SK-N-SH (cell line): ENCODE measurements around the gene CGGBP1. TPM values are rescaled to one million over a fixed set of nuclear protein-coding genes. Genes with fewer than 3 reads are reported as not detected.

ENCODE experiments used
- CTCF ChIA-PET: fragments of 300-600, 350-600 bp; formaldehyde crosslinking; extraction: SDS; loops from one replicate; lab custom pipeline; 2021; lab: Yijun Ruan, JAX
- POLR2A ChIA-PET: fragments of 350-600 bp; sonication (Branson Sonifier 250); formaldehyde crosslinking; extraction: SDS; loops from one replicate; lab custom pipeline; 2020; ENCODE audit warnings: antibody characterized with exemption, inconsistent platforms; lab: Yijun Ruan, JAX
- DNase-seq: peaks from one replicate; pipeline ENCODE4 v3.0.0; 2012
- H2AFZ ChIP-seq: fragments of 200-600 bp; sonication (generic); 2 replicates; pipeline ENCODE4 v1.8.1; 2016; ENCODE audit warnings: antibody characterized with exemption, mild to moderate bottlenecking, low read depth
- H3F3A ChIP-seq: fragments of 200-600 bp; sonication (generic); replicated peaks from 2 replicates; pipeline ENCODE3; 2016; ENCODE audit warnings: antibody characterized with exemption, mild to moderate bottlenecking; ENCODE audit not compliant: insufficient read depth
- H3K27ac ChIP-seq, 2 experiments: fragments of 200-500 bp in 1 of 2; fragments of 200-600 bp in 1 of 2; sonication (Bioruptor generic) in 1 of 2; sonication (generic), shearing (Covaris generic) in 1 of 2; 2 replicates each; pipeline versions ENCODE4 v1.5.1 to v1.6.1; 2014 to 2016; ENCODE audit warnings: low read depth in 2 of 2, inconsistent platforms in 1 of 2, low read length in 1 of 2, mild to moderate bottlenecking in 1 of 2, mixed read lengths in 1 of 2
- H3K27me3 ChIP-seq: fragments of 200-600 bp; sonication (generic), shearing (Covaris generic); 2 replicates; pipeline ENCODE4 v1.6.1; 2016; ENCODE audit warnings: mixed run types; ENCODE audit not compliant: insufficient read depth
- H3K36me3 ChIP-seq, 2 experiments: fragments of 200-500 bp in 1 of 2; fragments of 200-600 bp in 1 of 2; sonication (Bioruptor generic) in 1 of 2; sonication (generic) in 1 of 2; replicated peaks in 1 of 2; 2 replicates each; pipeline versions ENCODE3 to v1.5.1; 2014 to 2016; ENCODE audit warnings: low read length in 1 of 2, mild to moderate bottlenecking in 1 of 2; ENCODE audit not compliant: insufficient read depth in 2 of 2, control insufficient read depth in 1 of 2
- H3K4me1 ChIP-seq, 2 experiments: fragments of 200-500 bp in 1 of 2; fragments of 200-600 bp in 1 of 2; sonication (Bioruptor generic) in 1 of 2; sonication (generic), shearing (Covaris generic) in 1 of 2; 2 replicates each; pipeline versions ENCODE4 v1.5.1 to v1.6.1; 2014 to 2016; ENCODE audit warnings: low read depth in 1 of 2, low read length in 1 of 2, mixed run types in 1 of 2; ENCODE audit not compliant: insufficient read depth in 2 of 2, control insufficient read depth in 1 of 2
- H3K4me2 ChIP-seq: fragments of 200-600 bp; sonication (generic), shearing (Covaris generic); 2 replicates; pipeline ENCODE4 v1.6.1; 2017; ENCODE audit warnings: mixed run types
- H3K4me3 ChIP-seq, 2 experiments: fragments of 200-500 bp in 1 of 2; fragments of 200-600 bp in 1 of 2; sonication (Bioruptor generic) in 1 of 2; sonication (generic), shearing (Covaris generic) in 1 of 2; 2 replicates each; pipeline versions ENCODE4 v1.5.1 to v1.8.1; 2014 to 2016; ENCODE audit warnings: low read depth in 2 of 2, inconsistent platforms in 1 of 2, low read length in 1 of 2, mild to moderate bottlenecking in 1 of 2, mixed read lengths in 1 of 2, moderate library complexity in 1 of 2
- H3K79me2 ChIP-seq: fragments of 200-600 bp; sonication (generic); 2 replicates; pipeline ENCODE4 v1.8.1; 2017; ENCODE audit warnings: mild to moderate bottlenecking; ENCODE audit not compliant: insufficient read depth
- H3K9ac ChIP-seq: fragments of 200-600 bp; sonication (generic); 2 replicates; pipeline ENCODE4 v1.6.1; 2017; ENCODE audit warnings: mixed run types
- H3K9me2 ChIP-seq: fragments of 200-600 bp; sonication (generic); 2 replicates; pipeline ENCODE4 v1.6.1; 2017; ENCODE audit warnings: mixed run types
- H3K9me3 ChIP-seq: fragments of 200-600 bp; sonication (generic); 2 replicates; pipeline ENCODE4 v1.6.1; 2017; ENCODE audit warnings: mixed run types, mild to moderate bottlenecking, moderate library complexity
- H4K20me1 ChIP-seq: fragments of 200-600 bp; sonication (generic); 2 replicates; pipeline ENCODE4 v1.6.1; 2017; ENCODE audit warnings: mild to moderate bottlenecking, mixed run types; ENCODE audit not compliant: insufficient read depth
- CHD2 ChIP-seq: fragments of 150-350 bp; IDR thresholded peaks from 2 replicates; pipeline ENCODE4 v1.6.1; 2018; ENCODE audit warnings: low read length; ENCODE audit not compliant: partially characterized antibody
- ELF1 ChIP-seq: IDR thresholded peaks from 2 replicates; pipeline ENCODE4 v1.4.0; 2012
- EP300 ChIP-seq, 2 experiments: IDR thresholded peaks; 2 replicates each; pipeline versions ENCODE4 v1.4.0 to v1.6.1; 2012; ENCODE audit warnings: borderline replicate concordance in 1 of 2, low read depth in 1 of 2, low read length in 1 of 2
- FOSL2 ChIP-seq: IDR thresholded peaks from 2 replicates; pipeline ENCODE4 v1.4.0; 2012; ENCODE audit warnings: low read depth, mild to moderate bottlenecking, moderate library complexity, borderline replicate concordance
- FOXJ3 ChIP-seq: sonication (generic); formaldehyde crosslinking; IDR thresholded peaks from 2 replicates; pipeline ENCODE4 v1.5.1; 2020; ENCODE audit warnings: mild to moderate bottlenecking, missing genetic modification reagents
- FOXM1 ChIP-seq: IDR thresholded peaks from 2 replicates; pipeline ENCODE4 v1.4.0; 2012; ENCODE audit warnings: low read depth, mild to moderate bottlenecking
- IRF3 ChIP-seq: fragments of 150-350 bp; IDR thresholded peaks from 2 replicates; pipeline ENCODE4 v1.6.1; 2016; ENCODE audit warnings: mild to moderate bottlenecking, low read depth, low read length
- JUND ChIP-seq: IDR thresholded peaks from 2 replicates; pipeline ENCODE4 v1.4.0; 2012
- NRF1 ChIP-seq: IDR thresholded peaks from 2 replicates; pipeline ENCODE4 v1.6.1; 2012; ENCODE audit warnings: low read depth, mild to moderate bottlenecking, low read length
- POLR2AphosphoS5 ChIP-seq: IDR thresholded peaks from 2 replicates; pipeline ENCODE4 v1.6.1; 2012; ENCODE audit warnings: low read depth, low read length
- RCOR1 ChIP-seq: fragments of 150-350 bp; IDR thresholded peaks from 2 replicates; pipeline ENCODE4 v1.6.1; 2017; ENCODE audit warnings: antibody characterized with exemption, low read length
- RFX5 ChIP-seq: IDR thresholded peaks from 2 replicates; pipeline ENCODE4 v1.6.1; 2012; ENCODE audit warnings: mild to moderate bottlenecking, improper control_type of control experiment, low read length
- RXRA ChIP-seq: IDR thresholded peaks from 2 replicates; pipeline ENCODE4 v1.4.0; 2012; ENCODE audit warnings: low read depth, mild to moderate bottlenecking, borderline replicate concordance
- TAF1 ChIP-seq: IDR thresholded peaks from 2 replicates; pipeline ENCODE4 v1.6.1; 2012; ENCODE audit warnings: low read depth, mild to moderate bottlenecking, low read length, moderate library complexity, borderline replicate concordance
- TCF12 ChIP-seq: IDR thresholded peaks from 2 replicates; pipeline ENCODE4 v1.4.0; 2012
- TEAD4 ChIP-seq: IDR thresholded peaks from 2 replicates; pipeline ENCODE4 v1.4.0; 2012; ENCODE audit warnings: mild to moderate bottlenecking, borderline replicate concordance; ENCODE audit not compliant: insufficient read depth
- USF1 ChIP-seq: IDR thresholded peaks from 2 replicates; pipeline ENCODE4 v1.4.0; 2012; ENCODE audit warnings: low read depth, borderline replicate concordance
- USF2 ChIP-seq: fragments of 150-350 bp; IDR thresholded peaks from 2 replicates; pipeline ENCODE4 v1.6.1; 2017; ENCODE audit warnings: antibody characterized with exemption, low read length, low read depth, borderline replicate concordance
- YY1 ChIP-seq: IDR thresholded peaks from 2 replicates; pipeline ENCODE4 v1.4.0; 2012; ENCODE audit warnings: low read depth, mild to moderate bottlenecking
- polyA plus RNA-seq, 3 experiments: library from polyadenylated mRNA; depleted of rRNA; stranded (reverse); fragments of >200 nt; gene quantifications; 2 replicates each; pipeline ENCODE4 v1.2.3, GENCODE V29; 2012

Gene CGGBP1
- polyA plus RNA-seq, 1 of the 3 experiments (the other 2 are of a cell fraction), result 34.5 TPM

GRCh38 chr3:88058581-88059379 lies at the start of gene CGGBP1, which contains the start of gene ZNF654 (continued):
- TF ChIP-seq YY1 (0 out of 2 replicates have a peak, but pooled peaks have one; percentile 11), POLR2AphosphoS5 (peak; percentile 61), EP300 (IDR thresholded peaks at IDR 0.05; ENCODE audit: borderline replicate concordance in 1 of 2, low read depth in 1 of 2, low read length in 1 of 2) (peak in 1 of 2 experiments; percentile 7; a peak in 1 of 4 replicates), CHD2 (peak; percentile 95), TAF1 (peak; percentile 16; the same call in 1 of the 2 replicates), RXRA (no peak), FOSL2 (no peak), NRF1 (peak; percentile 26; the same call in 1 of the 2 replicates), USF1 (no peak), USF2 (no peak), FOXM1 (no peak), JUND (no peak), ELF1 (peak; percentile 90)

- Histone ChIP-seq H2AFZ (no peak overlapping the region), H3K4me1 (no peaks in the 10 kb centered on the region; a peak in 2 of 4 replicates), H3K27ac (no peak overlapping the region), H3K79me2 (peaks cover 46% of the 10 kb centered on the region), H3K36me3 (peaks cover 2 to 6% of the 10 kb centered on the region in 2 experiments), H3K4me3 (no peak overlapping the region), H3K4me2 (no peak overlapping the region), H3K9me2 (no peaks in the 10 kb centered on the region), H4K20me1 (no peaks in the 10 kb centered on the region; the same call in 1 of the 2 replicates), H3F3A (no peaks in the 10 kb centered on the region), H3K9me3 (no peaks in the 10 kb centered on the region), H3K9ac (no peak overlapping the region), H3K27me3 (no peaks in the 10 kb centered on the region)
- no peak for DNase-seq
- TF ChIP-seq TCF12 (no peak), FOXJ3 (CRISPR knock-in tag) (no peak), RFX5 (no peak), TEAD4 (no peak), ELF1 (no peak), RCOR1 (no peak), EP300 (IDR thresholded peaks at IDR 0.05; ENCODE audit: borderline replicate concordance in 1 of 2, low read depth in 1 of 2, low read length in 1 of 2) (no peak), IRF3 (no peak), USF1 (no peak), YY1 (no peak)
- ChIA-PET CTCF (no interaction called here), POLR2A (no interaction called here)
Measured at GRCh38 chr3:88105325-88105724, 46.5 kb upstream of the CGGBP1 start.
